Kidney glomerular epithelial cell (primary cell): ENCODE data around the gene AGXT.

ENCODE experiments used
- DNase-seq: peaks from one replicate; lab custom pipeline; 2025; lab: John Stamatoyannopoulos, UW

Gene AGXT

GRCh38 chr2:240899468-240899865 lies 30.8 kb downstream of the AGXT start:
- DNase-seq = no peak

DNA sequence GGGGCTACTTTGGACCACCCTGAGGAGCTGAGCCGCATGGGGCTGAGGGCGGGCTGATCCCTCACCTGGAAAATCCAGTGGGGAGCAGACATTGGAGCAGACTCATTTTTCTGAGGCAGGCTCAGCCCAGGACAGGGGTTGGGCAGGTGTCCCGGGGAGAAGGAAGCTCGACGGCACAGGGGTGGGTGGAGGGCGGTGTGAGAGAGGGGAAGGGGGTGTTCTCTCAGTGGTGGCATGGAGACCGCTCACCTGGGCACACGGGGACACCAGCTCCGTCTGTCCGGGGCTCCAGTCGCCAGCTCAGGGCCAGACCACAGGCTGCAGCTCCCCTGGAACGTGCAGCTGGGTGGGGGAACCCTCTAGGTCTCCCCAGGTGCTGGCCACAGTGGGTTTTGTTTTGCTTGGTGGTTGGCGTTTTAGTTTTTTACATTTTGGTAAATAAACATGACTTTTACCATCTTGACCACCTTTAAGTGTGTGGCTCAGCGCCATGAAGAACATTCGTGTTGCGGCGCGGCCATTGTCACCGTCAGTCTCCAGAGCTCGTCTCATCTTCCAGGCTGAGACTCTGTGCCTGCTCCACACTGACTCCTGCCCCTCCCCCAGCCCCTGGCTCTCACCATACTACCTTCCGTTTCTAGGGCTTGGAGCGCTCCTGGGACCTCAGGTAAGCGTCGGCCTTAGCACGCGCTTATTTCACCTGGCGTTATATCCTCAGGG lies 31.7 kb downstream of the AGXT start:
- DNase-seq = no peak

DNA sequence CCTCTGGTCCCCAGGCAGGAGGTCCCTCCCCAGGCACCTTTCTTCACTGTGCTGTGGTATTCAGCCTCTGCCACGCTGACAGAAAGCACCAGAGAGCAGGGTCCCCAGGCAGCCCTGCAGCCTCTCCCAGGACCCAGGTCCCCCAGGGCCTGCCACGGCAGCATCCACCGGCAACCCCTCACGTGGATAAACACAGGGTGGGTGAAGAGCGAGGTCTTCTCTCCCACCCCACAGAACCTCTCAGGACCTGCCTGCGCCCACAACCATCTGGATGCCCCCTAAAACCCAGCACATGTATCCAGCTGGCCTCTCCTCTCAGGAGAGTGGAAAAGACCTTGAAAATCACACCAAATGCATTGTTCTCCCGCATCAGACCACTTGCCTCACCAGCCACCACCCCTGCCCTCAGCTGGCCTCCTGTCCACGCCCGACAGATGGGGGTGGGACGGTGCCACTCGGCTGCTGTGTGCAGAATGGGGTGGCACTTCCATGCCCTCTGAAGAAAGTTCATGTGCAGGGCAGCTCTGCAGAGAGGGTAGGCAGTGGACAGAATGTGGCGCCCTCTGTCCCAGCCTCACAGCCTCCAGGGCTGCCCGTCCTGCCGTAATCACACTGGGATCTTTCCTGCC lies 33.5 kb downstream of the AGXT start:
- no peak for DNase-seq

- no peak for DNase-seq
Observed at GRCh38 chr2:240902615-240903041, 34.0 kb downstream of the AGXT start.

GRCh38 chr2:240903191-240904060 lies 34.8 kb downstream of the AGXT start:
- DNase-seq = no peak

DNA sequence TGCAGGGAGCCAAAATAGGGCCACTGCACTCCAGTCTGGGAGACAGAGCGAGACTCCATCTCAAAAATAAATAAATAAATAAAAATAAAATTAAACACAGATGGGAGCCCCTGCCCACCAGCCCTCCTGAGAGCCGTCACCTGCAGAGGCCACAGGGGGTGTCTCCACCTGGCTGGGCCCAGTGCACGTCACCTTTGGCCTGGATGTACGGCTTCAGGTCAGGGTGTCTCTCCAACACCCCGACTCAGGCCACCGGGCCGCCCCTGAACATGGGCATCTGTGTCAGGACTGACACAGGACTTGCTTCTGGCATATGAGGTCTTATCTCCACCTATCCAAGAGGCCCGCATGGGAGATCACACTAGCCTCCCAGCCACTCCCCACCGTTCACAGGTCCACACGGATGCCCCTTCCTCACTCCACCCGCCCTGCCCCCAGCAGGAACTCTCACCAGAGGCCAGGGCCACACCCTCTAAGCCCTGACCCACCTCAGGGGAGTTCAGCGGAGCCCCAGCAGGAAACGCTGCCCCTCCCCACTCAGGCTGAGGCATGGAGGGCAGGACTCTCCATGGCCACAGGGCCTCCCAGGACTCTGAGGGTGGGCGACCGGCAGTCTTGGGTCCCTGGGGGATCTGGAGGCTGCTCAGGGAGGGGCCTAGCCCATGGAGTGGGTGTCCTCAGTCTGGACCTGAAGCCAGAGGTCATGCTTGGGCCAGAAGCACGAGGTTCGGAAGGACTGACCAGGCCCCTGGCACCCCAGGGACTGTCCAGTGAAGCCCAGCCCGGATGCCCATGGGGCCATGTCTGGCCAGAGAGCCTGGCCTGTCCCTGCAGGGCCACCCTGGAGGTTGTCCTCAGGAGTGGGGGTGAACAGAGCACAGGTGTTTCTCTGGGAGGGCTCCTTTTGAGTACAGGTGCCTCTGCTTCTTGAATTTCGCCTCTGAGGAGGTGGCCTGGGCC lies 35.9 kb downstream of the AGXT start:
- DNase-seq = no peak

GRCh38 chr2:240905176-240905781 lies 36.7 kb downstream of the AGXT start:
- DNase-seq = no peak

- no peak for DNase-seq
Observed at GRCh38 chr2:240906141-240906910, 37.7 kb downstream of the AGXT start, which contains the start of gene CROCC2. CROCC2 (plus strand) TSS chr2:240906336; CDS start chr2:240906514, 178 bp downstream.

DNA sequence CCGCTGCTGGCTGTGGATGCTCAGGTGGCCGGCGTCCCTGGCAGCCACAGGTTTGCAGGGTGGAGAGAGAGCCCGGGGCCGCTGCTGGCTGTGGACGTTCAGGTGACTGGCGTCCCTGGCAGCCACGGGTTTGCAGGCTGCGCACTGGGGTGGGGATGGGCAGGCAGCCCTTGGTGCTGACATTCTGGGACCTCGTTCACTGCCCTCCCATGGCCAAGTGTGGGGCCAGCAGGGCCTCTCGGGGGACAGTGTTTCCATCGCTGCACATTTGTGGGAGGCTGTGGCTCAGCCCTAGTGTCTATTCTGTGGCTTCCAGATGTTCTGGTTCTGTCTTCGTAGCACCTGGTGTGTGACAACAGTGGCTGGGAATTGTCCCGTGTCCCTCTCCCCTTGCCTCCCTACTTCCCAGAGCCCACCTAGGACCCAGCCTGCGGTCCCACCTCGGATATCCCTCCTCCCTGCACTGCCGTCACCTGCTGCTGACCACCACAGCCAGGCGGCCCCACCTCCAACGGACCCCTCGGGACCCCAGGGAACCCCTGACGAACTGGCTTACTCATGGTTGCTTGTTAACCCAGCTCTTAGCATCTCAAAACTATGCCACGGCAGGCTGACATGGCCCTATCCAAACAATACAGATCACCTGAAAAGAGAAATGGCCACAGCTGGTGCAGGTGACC lies 38.4 kb downstream of the AGXT start:
- no peak for DNase-seq

DNA sequence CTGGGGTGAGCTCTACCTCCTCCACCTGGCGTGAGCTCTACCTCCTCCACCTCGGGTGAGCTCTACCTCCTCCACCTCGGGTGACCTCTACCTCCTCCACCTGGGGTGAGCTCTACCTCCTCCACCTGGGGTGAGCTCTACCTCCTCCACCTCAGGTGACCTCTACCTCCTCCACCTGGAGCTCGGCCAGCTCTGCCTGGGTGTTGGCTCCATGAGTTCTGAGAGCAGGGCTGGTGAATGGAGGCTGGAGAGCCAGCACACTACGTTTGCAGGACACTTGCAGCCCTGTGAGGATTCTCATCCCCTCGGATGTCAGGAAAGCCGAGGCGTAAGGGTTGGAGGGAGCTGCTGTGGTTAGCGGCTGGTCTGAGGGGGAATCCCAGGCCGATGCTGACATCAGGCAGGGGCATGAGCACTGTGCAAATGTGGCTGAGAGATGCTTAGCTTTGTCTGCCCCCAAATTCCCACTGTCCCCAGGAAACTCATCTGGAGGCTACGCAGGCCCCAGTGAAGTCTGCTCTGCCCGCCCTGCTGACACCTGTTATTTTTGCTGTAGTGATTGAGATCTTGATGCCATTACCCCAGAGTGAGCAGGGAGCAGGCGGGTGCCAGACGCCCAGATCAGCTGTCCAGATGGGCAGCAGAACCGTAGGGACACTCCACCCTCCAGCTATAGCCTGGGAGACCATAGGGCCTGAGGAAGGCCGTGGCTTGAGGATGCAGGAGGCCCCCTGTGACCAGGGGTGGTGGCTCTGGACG lies 40.8 kb downstream of the AGXT start:
- DNase-seq = no peak

- DNase-seq = no peak
Observed at GRCh38 chr2:240911641-240912265, 43.1 kb downstream of the AGXT start.

GRCh38 chr2:240912878-240913809 lies 44.5 kb downstream of the AGXT start:
- DNase-seq = no peak

GRCh38 chr2:240913810-240914644 lies 45.4 kb downstream of the AGXT start:
- peak; percentile 13 for DNase-seq

DNA sequence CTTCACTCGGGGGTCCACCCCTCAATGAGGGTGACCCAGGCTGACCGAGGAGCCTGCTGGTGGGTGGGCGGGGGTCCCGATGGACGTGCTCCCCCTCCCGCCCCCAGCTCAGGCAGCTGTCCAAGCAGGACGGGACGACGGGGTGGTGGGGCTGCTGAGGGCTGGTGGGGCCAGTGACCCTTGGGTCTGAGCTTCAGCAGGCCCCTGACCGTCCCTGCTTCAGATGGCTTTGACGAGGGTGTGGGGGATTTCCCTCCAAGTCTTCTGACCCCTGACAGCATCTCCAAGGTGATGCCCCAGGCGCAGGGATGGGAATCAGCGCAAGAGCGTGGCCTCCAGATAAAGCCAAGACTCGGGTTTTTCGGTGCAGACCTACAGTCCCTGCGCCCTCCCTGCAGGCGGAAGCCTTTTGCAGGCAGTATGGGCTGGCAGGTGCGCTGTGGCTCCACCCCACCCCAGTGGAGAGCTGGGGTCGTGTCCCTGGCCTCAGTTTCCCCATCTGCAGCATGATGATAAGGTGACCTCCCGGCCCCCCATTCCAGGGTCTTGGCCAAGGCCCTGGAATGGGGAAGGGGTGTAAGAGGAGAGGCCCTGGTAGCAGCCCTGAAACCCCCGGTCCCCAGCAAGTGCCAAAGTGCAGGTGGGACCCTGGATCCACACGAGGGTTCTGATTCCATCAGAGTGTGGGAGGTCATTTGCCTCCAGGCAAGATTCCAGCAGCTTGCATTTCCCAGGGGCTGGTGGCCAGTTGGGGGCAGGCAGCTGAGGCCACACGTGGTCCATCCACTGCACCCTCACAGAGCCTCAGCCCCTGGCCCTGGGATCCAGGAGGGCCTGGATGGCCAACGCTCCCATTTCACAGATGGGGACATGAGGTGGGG lies 46.3 kb downstream of the AGXT start:
- no peak for DNase-seq
